A172 (cell line): ENCODE data around the gene PLOD1. TPM values are rescaled to one million over a fixed set of nuclear protein-coding genes. Genes with fewer than 3 reads are reported as not detected.

ENCODE experiments used
- DNase-seq: peaks from one replicate; pipeline ENCODE4 v3.0.0-alpha.2; 2015; ENCODE audit warnings: low spot score
- total RNA-seq: library from RNA; depleted of rRNA; stranded (reverse); fragments of >200 nt; shearing (Covaris generic); gene quantifications from 2 replicates; pipeline ENCODE4 v1.2.3, GENCODE V29; 2014

The PLOD1 gene
- total RNA-seq, 1 experiment from 2014 or later: 58.0 TPM

DNA sequence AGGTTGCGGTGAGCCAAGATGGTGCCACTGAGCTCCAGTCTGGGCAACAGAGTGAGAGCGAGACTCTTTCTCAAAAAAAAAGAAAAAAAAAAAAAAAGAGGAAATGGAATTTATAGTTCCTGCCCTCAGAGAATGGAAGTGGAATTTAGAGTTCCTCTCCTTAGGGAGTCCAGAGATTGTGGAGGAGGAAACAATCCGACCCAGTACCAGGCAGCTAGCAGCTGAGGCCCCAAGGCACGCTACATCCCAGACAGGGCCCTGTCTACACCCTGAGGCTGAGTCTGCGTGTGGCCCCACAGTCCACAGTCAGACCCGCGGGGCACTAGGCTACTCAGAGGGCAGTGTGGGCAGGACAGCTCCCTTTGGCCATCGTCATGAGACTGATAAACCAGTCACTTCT, 43.8 kb downstream of the PLOD1 start:
- no peak for DNase-seq

DNA sequence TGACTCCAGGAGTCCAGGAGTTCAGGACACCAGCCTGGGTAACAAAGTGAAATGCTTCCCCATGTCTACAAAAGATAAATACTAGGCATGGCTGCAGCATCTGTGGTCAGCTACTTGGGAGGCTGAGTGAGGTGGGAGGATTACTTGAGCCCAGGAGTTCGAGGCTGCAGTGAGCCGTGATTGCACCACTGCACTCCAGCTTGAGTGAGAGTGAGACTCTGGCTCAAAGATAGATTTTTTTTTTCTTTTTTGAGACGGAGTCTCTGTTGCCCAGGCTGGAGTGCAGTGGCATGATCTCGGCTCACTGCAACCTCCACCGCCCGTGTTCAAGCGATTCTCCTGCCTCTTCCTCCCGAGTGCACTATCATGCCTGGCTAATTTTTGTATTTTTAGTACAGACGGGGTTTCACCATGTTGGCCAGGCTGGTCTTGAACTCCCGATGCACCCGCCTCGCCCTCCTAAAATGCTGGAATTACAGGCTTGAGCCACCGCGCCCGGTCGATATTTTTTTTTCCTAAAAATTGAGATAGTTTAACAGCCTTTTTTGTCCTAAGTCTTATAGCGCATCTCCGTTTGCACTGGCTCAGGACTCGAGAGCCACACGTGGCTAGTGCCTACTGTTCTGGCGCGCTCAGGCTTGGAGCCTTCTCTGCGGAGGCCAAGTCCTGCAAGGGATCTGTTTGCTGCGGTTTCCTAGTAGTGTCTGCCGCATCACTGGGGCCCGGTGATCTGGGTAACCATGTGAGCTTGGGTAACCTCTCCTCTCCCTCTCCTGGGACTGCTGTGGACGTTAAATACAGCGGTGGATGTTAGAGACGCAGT, 44.7 kb downstream of the PLOD1 start:
- no peak for DNase-seq

DNA sequence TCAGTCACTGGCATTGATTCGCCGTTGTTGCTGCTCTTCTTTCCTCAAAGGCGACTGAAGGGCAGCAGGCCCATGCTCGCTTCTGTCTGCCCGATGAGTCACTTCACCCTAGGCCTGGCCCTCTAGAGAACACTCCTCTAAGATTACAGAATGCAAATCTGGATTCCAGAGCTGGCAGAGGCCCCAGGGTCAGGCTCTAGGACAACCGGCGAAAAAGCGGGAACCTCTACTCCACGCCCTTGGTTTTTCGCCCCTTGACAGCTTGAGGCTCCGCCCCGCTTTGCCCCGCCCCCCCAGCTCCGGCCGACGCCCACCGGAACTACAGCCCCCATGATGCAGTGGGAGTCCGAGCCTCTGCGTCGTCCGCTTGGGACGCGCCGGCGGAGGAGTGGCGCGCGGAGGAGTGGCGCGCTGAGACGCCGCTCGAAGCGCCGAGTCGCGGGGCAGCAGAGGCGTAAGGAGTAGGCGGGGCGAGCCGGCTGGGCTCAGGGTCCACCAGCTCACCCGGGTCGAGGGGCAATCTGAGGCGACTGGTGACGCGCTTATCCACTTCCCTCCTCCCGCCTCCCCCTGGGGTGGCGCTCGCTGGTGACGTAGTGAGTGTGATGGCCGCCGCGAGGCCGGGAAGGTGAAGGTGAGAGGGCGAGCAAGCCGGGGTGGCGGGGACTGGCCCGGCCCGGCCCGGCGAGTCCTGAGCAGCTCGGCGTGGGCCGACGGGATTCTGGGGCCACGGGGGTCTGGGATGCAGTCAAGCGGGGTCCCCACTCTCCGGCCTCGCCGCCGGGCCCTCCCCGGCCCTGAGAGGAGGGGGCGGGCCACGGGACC, 45.5 kb downstream of the PLOD1 start, which contains the start of gene MFN2:
TSS of gene MFN2 (plus strand) at position 594 of the 825 bp plus-strand sequence. CDS start 8,725 bp downstream, outside the sequence.
- DNase-seq: peak; percentile 90

DNA sequence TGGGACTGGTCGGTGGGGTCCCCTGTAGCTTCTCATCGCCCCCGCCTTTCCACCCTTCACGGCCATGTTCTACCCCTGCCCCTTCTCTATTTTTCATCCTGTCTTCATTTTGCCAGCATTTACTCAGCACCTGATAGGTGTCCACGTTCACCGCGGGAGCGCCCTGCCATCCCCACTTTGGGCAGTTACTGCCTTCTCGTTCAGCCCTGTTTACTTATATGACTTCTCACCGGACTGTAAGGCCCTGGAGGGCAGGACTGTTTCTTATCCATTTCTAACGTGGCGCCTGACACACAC, 46.1 kb downstream of the PLOD1 start:
- no peak for DNase-seq

DNA sequence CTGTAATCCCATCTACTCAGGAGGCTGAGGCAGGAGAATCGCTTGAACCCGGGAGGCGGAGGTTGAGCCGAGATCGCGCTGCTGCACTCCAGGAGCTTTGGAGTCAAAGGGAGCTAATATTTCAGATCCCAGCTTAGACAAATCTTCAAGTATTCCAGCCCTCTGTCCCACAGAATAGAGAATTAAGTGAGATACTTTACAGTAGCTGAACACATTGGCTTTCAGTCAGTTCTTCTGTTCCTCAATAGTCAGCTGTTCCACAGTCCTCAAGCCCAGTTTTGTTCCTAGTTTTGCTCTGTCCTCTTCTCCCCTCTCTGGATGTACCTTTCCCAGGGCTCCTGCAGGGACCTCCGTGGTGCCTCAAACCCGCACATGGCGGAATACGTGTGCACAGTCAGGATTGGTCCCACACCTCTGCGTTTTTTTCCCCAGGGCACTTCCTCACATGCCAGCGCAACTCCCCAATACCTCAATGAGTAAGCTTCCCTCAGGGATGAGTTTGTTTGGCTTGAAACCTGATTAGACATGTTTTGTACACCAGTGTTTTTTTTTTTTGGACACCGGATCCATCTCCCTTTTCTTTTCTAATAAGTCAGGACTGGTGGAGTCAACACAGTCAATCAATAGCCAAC, 47.0 kb downstream of the PLOD1 start:
- no peak for DNase-seq

DNA sequence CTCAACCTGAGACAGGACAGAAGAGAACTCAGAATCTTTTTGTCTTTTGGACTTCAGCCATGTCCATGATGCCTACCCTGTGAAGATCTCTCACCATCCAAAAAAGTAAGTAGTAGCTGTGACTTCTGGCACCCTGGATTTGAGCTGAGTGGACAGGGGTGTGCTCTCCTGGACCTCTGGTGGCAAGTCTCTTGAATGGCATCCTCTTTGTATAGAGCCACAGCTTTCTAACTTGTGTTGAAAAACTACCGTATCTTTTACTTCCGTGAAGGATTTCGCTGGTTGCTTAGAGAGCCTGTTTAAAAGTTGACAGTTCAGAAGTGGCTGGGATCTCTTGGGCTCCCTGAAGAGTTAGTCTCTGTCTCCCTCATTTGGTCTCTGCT, 47.5 kb downstream of the PLOD1 start:
- no peak for DNase-seq

DNA sequence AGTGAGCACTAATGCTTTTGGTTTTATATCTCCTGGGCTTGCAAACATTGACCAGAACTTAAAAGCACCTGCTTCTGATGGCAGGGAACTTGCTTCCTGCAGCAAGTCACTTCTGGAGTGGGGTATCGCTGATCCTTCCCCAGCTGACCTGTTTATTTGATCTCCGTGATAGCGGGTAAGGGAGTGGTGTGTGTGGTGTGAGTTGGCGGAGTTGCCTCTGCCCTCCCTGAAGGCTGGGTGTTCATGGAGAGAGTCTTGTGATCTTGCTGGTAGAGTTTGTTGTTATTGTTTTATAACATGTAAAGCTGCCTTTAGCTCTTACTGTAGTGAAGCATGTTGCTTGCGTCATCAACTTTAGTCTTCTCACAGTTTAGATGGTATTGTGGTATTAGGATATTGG, 49.6 kb downstream of the PLOD1 start:
- no peak for DNase-seq

DNA sequence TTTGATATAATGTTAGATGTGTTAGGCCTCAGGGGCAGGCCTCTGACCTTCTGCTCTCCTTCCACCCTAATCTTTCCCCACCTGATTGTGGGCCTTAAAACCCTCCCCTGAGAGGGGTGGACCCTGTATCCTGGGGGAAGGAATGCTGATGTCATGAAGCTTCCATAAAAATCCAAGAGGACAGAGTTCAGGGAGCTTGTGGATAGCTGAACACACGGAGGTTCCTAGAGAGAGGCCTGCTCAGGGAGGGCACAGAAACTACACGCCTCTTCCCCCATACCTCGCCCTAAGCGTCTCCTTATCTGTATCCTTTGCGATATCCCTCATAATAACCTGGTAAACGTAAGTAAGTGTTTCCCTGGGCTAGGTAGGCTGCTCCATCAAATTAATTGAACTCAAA, 50.1 kb downstream of the PLOD1 start:
- DNase-seq: no peak

DNA sequence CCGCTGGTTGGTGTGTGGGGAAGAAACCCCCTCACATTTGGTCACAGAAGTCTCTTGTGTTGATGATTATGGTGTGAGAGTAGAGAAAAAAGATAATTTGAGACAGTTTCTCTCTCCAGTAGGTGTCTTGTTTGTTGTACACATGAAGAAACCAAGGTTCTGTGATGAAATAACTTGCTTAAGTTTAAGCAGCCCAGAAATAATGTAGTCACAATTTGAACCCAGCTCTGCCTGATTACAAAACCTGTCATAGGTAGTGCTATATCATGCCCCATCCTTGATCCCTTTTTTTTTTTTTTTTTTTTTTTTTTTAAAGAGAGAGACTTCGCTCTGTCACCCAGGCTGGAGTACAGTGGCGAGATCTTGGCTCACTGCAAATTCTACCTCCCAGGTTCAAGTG, 50.7 kb downstream of the PLOD1 start:
- DNase-seq: no peak

DNA sequence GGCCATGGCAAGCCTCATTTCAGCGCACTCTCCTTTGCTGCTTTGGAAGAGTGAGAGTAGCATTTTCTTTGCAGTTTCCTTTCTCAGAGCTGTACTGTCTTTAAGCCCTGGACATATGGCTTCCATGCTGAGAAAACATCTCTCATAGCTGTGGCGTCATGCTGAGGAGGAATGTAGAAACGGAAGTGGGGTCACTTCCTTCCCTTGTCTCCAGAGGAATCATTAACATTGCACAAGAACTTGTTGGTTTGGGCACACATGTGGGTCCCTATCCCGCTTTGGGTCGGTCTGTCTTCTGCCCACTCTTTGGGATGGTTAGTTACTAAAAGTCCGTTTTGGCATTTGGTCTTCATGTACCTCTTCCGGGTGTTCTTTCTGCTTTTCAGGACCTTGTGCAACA, 51.3 kb downstream of the PLOD1 start:
- DNase-seq: no peak

DNA sequence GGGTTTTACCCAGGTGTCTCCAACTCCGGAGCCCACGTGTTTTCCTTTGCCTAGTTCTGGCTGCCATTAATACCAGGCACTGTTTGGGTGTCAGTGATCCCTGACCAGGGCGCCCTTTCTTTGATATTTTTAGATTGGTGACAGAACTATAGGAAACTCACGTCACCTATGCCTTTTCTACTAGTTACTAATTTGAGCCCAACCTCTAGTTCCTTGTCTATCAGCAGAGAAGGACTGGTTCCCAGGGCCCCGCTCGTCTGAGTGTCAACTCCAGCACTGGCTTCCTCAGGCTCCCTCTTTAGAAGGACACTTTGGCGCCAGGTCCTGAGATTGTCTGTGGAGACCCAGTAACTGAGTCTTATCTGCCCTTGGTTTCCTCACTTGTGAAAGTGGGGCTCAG, 55.2 kb downstream of the PLOD1 start:
- DNase-seq: no peak

DNA sequence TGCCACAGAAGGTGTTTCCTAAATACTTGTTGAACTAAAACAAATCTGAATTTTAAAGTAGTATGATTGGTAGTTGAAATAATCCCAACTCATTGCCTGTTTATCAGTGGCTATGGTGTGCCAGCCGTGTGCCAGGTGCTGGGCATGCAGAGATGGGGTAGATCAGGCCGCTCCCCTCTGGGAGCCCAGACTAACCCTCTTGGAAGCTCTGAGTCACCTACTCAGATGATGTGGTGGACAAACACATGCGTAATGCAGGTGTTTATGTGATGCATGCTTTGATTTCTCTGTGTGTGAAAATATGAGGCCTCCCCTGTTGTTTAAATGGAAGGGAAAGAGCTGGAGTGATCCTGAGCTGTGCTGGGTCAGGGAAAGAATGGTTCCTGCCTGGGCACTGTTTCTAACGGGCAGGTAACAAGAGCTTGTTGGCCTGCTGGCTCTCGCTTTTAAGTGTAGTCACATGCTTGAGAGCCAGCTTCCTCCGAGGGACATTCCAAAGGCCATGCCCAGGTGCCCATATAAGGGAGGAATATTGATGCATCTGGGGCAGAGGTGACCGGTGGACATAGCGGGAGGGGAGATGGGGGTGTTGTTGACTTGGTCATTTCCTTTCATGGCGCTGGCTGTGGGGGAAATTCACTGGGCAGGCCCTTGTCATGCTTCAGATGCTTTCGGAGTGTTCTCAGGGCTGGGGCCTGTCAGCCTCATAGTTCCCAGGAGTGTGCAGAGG, 56.0 kb downstream of the PLOD1 start:
- DNase-seq: no peak

DNA sequence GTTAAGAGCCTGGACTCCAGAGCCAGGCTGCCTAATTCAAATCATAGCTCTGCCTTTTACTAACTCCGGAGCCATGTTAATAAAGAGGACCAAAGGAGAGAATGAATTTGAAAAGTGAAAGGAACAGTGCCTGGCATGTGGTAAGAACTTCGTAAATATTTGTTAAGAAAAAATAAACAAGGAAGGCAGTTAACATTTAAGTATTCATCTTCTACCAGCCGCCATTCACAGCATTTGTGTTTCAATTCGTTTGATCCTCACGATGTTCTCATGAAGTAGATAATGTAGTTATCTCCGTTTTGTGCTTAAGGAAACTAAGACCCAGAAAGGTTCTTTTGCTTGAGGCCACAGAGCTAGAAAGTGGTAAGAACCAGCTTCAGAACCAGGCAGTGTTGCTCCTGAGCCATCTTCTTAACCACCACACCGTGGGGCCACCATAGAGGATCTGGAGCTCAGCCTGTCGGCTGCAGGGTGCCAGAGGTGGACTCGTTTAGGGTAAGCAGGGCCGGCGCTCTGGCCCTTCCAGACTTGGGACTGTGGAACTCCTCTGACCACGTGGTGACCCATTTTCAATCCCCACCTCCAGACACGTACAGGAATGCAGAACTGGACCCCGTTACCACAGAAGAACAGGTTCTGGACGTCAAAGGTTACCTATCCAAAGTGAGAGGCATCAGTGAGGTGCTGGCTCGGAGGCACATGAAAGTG, 57.6 kb downstream of the PLOD1 start:
- DNase-seq: no peak

DNA sequence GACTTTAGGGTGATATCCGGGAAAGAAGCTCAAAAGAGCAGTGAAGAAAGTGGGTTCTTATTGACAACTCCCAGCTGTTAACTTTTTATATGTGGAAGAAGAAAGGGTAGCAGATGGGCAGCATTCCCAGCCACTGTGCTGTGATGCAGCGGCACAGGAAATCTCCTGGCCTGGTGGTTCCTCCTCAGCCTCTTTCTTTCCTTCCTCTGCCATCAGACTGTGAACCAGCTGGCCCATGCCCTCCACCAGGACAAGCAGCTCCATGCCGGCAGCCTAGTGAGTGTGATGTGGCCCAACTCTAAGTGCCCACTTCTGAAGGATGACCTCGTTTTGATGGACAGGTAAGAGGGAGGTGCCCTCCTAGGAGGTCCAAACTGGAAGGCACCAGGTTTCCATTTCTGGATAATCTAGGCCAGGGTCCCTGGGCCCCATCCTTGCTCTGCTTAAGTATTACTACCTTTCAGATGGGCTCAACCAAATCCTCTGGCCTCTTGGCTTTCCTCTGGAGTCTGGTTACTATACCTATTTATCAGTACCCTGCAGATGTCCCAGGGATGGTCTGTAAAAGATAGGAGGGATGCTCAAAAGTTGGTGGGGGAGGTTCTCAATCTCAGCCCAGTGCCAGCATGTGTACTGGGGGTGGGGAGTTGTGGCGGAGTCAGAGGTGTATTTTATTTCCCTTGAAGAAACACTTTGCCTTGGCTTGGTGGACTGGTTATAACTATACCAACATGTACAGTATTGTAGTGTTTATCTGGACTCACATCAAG, 62.7 kb downstream of the PLOD1 start:
- no peak for DNase-seq

DNA sequence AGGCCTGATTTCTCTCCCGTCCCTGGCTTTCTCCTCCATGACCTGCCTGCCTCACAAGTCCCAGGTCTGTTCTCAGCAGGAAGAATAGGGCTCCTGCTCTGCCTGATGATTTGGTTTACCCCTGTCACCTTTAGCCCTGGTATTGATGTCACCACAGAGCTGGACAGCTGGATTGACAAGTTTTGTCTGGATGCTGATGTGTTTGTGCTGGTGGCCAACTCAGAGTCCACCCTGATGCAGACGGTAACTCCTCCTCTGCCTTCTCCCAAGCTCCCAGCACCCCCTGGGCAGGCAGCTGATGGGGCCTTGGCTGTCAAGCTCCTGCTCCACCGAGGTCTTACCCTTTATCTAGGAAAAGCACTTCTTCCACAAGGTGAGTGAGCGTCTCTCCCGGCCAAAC, 64.1 kb downstream of the PLOD1 start:
- no peak for DNase-seq

DNA sequence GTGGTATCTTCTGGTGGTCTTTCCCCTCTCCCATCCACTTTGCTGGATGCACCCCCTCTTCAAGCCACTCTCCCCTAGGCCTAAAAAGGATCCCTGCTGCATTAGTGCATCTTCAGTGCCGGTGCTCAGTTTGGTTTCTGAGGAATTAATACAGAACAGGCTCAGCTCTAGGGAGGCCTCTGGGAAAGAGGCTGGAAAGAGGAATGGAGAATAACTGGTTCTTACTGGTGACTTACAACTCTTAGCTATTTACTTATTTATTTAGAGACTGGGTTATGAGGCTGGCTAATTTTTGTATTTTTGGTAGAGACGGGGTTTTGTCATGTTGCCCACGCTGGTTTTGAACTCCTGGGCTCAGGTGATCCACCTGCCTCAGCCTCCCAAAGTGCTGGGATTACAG, 64.7 kb downstream of the PLOD1 start:
- DNase-seq: no peak

DNA sequence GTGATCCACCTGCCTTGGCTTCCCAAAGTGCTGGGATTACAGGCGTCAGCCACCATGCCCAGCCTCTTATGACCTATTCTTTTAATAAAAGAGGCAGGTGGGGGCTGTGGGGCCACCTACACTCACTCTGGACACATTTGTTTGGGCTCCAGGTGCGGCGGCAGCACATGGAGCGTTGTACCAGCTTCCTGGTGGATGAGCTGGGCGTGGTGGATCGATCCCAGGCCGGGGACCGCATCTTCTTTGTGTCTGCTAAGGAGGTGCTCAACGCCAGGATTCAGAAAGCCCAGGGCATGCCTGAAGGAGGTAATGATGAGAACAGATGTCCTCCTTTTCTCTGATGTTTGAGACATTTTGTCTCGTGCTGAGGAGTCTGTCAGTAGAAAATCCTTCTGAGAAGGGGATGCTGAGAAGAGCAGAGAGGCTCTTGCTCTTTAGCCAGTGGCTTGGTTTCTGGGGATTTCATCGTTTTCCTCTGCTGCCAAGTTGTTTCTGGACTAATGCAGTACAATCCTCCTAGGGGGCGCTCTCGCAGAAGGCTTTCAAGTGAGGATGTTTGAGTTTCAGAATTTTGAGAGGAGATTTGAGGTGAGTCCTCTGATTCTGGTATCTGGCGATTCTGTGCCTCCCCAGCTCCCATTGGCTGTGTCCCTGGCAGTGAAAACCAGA, 66.9 kb downstream of the PLOD1 start:
- no peak for DNase-seq

DNA sequence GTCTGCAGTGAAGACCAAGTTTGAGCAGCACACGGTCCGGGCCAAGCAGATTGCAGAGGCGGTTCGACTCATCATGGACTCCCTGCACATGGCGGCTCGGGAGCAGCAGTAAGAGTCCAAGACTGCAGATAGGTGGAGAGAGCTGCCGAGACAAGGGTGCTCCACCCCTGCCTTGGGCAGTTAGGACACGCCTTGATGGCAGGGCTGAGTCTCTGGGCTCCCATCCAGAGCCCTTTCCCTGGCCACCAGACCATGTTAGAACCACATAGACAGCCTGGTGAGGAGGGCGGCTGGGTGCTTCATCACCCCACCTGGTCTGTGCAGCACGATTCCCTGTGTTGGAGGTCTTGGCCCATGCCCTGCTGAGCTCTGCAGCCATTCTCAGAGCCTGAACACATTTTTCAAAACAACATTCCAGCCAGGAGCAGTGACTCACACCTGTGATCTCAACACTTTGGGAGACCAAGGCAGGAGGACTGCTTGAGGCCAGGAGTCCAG, 67.5 kb downstream of the PLOD1 start:
- peak; percentile 31 for DNase-seq

DNA sequence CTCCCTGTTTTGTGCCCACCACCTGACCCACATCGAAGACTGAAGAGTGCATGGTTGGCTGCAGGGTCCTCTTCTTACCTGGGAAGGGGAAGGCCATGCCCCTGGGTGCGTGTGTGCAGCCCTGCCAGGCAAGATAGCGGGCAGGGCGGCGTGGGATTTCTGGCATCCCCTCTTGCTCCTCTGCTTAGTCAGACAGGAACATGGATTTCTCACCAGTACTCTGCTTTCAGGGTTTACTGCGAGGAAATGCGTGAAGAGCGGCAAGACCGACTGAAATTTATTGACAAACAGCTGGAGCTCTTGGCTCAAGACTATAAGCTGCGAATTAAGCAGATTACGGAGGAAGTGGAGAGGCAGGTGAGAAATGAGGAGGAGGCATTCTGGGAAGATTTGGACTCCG, 69.2 kb downstream of the PLOD1 start:
- DNase-seq: no peak
